ENCODE results near the gene PANX2.

The PANX2 gene

DNA sequence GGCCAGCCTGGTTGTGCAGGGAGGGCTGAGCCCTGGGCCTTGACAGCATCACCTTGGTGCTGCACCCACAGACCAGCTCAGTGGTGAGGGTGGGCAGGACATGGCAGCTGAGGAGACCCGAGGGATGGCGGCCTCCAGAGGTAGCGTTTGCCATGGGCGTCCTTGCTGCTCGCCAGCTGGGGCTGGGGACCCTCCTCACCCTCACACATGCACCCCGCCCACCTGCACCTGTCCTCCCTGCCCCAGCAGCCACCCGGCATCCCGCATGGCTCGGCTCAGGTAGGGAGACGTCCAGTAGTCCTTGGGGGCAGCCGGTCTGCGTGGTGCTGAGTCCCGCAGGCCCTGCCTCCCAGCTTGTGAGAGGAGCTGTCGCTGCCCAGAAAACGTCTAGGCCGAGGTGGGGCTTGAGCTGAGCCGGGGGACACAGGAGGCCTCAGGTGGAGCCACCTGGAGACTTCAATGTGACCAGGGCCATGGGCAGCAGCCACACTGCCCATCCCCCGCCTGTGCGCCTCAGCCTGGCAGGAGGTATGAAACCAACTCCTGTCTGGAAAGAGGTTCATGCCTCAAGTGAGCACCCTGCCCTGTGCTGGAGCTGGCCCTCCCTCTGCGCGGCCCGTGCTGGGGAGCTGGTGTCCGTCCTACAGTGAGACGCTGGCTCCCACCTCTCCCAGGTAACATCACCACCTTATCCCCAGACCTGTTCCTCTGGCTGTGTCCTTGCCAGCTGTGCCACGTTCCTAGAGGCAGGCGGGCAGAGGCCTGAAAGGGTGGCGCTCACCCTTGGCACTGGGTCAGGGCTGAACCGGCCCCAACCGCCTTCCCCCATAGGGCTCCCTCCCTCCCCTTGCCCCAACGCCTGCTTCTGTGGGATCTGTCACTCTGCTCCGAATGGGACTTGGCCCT, 11.9 kb downstream of the PANX2 start:
- in situ Hi-C loops (cut with MboI; ENCODE audit: low sequenced_read_pairs): no loop called here

DNA sequence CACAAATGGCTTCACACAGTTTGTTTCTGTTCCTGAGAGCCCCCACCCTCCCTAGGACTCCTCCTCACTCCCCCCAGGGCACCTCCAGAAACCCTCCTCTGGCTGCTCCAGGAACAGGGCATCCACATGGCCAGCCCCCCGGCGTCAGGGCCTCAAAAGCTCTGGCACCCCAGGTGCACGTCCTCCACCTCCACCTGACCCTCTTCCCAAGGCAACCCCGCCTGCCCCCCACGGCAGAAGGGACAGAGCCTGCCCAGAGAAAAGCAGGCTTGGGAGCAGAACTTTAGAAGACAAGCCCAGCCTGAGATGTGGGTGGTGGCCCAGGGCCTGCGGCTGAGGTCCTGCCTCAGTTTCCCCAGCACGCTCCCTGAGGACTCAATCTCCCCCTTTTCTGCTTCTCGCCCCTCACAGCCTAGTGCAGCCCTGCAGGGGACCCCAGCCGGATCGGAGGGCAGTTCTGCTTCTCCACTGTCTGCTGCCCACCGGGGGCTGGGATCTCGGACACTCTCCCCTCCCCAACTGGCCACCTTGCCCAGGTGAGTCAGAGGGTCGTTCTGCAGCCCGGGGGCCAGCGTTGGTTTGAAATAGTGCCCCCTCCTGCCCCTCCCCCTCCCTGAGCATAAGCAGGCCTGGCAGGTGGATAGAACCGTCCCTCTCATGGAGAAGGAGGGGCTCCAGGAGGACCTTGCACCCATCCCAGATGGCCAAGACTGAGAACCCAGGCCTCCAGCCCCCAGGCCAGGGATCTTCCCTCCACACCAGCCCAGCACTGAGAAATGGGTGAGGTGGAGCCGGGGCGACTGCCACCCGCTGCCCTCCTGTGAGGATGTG, 12.8 kb downstream of the PANX2 start:
- in situ Hi-C loops (cut with MboI; ENCODE audit: low sequenced_read_pairs): no loop called here

DNA sequence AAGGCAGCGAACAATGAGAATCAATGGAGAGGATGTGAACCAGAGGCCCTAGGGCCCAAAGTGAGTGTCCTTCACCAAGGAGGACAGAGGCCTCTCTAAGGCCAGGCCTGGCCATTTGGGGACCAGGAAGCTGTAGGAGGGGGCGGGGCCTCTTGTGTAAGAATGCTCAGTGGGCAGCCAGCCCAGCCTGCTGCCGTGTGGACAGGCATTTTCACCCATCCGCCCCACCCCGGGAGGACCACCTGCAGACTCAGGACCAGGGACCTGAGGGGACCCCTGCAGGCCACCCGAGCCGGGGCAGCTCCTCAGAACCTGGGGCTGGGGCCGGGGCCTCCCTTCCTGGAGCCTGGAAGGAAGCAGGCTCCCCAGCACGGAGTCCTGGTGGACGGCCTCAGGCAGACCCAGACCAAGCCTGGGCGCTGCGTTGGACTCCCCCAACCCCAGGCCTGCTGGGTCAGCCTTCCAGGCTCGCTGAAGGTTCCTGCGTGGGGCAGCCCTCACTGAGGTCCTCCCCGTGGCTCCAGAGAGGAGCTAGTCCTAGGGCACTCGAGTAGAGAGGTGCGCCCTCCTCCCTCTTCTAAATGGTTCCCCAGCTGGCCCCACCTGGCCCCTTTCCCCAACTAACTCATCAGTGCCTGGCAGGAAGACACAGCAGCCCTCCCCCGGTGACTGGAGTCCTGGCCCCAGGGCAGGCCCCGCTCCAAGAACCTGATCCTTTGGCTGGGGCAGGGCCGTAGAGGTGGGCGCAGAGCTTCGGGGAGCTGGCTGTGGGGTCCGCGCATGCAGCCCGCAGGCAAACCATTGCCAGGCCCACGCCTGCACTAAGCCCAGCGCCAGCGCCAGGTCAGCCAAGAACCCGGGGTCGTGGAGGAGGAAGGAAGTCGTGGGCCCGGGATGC, 13.7 kb downstream of the PANX2 start:
- in situ Hi-C loops (cut with MboI; ENCODE audit: low sequenced_read_pairs): no loop called here

DNA sequence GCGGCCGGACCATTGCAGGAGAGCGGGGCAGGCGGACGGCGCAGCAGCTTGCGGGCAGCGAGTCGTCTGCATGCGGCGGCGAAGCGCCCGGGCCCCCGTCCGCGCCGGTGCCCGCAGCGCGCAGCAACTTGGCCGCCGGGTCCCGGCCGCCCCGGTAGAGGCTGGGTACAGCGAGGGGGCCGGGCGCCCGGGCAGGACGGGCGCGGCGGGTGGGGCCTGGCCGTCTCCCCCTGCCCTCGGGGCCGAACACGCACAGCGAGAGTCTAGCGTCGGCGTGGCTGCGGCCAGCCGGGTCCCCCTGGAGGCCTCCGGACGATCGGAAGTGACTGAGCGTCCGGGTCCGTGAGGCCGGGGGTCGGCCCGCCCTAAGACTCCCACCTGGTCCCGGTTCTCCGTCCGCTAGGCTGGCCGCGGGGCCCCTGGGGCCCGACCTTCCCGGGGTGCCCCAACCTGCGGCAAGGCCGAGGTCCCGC, 14.4 kb downstream of the PANX2 start:
- in situ Hi-C loops (cut with MboI; ENCODE audit: low sequenced_read_pairs): no loop called here

DNA sequence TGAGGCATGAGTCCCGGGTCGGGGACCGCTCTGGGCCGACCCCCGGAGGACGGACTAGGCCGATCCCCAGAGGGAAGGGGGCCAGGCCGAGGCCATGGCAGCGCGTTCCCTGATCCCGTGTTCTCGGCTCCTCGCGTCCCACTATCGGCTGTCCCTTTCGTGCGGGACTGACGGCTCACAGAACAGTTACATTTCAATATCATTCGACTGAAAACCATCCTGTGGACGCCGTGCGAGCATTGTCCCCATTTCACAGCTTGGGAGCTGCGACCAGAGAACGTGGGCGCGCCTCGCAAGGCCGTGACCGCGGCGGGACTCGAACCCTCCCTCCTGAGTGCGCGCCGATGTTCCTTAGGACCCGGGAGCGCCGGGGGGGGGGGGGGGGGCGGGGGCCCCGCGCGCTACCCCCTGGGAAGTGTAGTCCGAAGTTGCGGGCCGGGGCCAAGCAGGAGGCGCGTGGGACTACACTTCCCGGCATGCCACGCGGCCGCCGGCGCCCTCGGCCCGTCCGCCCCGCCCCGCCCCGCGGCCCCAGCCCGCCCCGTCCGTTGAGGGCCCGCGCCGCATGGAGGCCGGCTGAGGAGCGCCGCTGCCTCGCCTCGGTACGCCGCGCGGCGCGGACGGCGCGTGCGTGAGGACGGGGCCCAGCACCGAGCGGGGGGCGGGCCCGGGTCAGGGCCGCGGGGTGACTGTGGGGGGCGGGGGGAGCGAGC, 15.0 kb downstream of the PANX2 start, which contains the start of gene TRABD:
TSS of gene TRABD (plus strand) at position 539 of the 713 bp plus-strand sequence. CDS start 7,148 bp downstream, outside the sequence.
- in situ Hi-C loops (cut with MboI; ENCODE audit: low sequenced_read_pairs): no loop called here

DNA sequence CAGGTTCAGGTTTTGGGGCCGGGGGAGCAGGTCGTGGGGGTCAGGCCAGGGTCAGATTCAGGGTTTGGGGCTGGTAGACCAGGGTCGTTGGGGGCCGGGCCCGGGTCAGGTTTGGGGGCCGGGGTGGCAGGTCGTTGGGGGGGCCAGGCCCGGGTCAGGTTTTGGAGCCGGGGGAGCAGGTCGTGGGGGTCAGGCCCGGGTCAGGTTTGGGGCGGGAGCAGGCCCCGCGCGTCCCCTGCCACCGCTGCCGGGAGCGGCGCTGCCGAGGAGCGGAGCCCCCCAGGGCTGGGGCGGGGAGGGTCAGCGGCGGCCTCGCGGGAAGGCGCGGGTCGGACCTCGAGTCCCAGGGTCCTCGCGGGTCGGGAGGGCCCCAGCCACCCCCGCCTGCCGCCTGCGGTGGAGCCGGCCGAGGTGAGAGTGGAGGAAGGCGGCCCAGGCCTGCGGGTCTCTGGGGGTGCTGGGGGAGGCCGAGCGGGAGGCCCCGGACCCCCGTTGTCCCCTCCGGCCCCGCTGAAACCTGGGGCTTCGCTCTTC, 15.7 kb downstream of the PANX2 start:
- in situ Hi-C loops (cut with MboI; ENCODE audit: low sequenced_read_pairs): no loop called here

DNA sequence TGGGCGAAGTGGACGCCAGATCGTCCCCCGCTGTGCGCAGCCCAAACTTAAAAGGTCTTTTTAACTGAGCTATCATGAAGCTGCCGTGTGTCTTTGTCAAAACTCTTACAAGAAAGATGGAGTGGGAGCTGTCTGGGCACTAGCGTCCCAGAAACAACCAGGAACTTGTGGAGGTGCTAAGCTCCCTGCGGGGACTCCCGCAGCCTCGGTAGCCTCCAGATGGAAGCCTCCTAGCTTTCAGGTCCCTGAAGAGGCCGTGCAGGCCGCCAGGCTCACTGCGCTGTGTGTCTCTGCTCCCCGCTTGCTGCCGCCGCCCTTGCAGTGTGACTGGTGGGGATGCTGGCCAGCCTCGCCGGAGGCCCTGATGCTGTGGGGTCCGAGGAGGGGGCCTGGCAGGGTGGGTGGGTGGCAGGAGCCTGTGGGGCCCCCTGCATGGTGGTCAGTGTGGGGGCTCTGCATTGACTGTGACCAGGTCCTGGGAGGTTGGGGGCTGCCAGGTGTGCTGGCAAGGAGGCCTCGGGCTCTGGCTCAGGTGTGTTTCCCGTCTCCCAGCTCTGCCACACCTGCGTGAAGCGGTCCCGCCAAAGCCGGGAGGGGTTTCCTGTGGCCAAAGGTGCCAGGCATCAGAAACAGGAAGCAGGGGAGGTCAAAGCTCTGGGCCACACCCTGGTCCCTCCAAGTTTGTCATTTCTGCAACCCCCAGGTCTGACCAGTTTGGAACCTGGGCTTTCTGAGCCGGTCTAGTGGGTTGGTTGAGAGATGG, 16.4 kb downstream of the PANX2 start:
- in situ Hi-C loops (cut with MboI; ENCODE audit: low sequenced_read_pairs): no loop called here

DNA sequence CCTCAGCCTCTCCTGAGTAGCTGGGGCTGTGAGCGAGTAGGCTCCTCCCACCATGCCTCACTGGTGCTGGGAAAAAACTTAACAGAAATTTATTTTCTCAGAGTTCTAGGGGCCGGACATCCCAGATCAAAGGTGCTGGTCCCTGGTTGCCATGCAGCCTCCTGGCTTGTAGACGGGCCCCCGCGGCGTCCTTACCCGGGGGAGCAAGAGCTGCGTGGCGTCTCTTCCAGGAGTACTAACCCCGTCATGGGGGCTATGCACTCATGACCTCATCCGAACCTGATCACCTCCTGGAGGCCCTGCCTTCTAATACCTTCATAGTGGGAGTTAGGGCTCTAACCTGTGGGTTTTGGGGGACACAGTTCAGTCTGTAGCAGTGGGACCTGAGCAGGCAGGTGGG, 17.8 kb downstream of the PANX2 start:
- in situ Hi-C loops (cut with MboI; ENCODE audit: low sequenced_read_pairs): no loop called here

DNA sequence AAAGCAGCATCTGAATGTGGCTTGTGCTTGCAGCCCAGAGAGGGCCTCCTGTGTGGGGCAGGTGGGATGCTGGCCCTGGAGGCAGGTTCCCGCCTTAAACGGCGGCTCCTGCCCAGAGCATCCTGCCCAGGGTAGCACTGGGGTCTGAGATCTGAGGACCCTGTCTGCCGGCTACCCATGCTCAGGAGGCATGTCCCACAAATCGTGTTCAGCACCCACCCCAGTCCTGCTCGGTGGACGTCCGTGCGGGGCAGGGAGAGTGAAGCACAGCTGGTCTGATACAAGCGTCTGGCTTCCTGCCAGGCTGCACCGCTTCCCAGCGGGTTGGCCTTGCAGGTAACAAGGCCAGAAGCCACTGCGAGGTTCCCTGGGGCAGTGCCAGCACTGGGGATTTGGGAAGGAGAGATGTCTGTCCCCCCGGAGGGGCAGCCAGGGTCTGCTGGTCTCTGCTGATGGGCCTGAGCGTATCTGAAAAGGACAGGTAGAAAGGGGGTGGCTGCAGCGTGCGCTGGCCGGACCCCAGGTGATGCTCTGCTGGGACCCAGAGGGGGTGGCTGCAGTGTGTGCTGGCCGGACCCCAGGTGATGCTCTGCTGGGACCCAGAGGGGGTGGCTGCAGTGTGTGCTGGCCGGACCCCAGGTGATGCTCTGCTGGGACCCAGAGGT, 18.8 kb downstream of the PANX2 start:
- in situ Hi-C loops (cut with MboI; ENCODE audit: low sequenced_read_pairs): no loop called here

DNA sequence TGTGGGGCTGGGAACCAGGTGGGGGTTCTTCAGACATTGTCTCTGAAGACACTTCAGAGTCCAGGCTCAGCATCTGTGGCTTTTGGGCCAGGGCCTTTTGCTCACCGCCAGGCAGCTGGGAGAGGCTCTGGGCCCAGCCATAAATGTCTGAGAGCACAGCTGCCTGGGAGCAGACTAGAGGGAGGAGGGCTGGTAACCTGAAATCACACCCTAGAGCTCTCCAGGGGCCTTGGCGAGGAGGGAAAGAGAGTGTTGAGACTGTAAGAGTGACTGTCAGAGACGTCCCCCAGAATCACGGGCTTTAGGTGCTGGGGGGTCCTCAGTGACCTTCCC, 19.3 kb downstream of the PANX2 start:
- in situ Hi-C loops (cut with MboI; ENCODE audit: low sequenced_read_pairs): no loop called here

DNA sequence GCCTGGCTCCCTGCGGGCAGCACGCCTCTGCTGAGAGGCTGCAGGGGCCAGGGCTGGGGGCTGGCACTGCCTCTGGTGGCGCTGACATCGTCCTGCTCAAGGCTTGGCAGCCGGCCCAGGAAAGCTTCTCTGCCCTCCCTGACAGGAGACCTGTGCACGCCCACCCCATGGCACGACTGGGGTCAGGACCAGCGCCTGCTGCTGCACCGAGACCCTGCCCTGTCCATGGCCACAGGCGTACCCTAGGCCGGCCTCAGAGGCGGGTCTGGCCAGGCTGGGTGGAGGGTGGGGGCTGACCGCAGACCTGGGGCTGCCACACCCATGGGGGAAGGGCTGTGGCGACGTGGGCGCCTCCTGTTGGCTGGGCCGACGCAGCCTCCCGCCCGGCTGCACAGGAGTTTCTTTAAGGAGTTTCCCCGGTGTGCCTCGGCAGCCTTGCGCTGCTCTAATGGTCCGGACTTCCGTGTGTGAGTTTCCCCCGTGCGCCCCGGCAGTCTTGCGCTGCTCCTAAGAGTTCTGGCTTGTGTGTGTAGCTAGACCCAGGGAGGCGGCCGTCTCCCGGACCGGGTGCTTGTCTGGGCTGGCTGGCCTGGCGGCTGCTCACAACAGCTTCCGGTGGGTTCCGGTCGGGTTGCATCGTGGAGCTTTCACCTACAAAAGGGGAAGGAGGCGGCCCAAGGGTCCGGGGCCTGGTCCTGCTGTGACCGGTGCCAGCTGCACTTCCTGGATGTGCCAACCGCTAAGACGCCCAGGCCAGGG, 19.8 kb downstream of the PANX2 start:
- in situ Hi-C loops (cut with MboI; ENCODE audit: low sequenced_read_pairs): no loop called here

DNA sequence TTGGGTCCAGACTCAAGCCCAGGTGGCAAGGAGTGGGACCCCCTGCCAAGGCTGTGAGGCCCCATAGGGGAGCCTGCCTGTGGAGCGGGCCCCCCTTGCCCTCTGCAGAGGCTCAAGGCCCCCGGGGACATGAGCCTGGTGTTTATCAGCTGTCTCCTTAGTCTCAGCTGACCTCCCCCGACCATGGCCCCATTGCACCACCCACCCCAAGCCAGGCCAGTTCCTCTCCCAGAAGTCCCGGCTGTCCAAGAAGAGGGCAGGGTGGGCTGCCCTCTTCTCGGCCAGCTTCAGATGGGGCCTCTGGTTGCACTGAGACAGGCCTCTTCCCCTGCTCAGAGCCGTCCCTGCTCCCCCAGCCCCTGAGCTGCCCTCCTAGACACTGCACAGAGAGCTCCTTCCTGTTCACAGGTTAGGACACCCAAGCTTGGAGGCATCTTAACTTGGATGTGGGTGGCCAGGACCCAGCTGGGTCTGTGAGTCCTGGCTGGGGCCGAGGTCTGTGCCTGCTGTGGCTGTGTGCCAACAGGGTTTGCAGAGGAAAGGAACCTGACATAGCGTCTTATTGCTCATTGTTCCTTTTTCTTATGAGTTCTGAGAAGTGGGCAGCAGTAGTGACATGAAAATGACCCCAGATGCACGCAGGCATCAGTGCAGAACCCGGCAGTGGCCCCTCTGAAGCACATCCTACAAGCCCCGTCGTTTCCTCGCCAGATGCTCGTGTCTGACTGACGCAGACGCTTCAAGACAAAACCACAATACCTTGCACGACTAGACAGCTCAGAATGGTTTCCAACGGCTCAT, 20.6 kb downstream of the PANX2 start:
- in situ Hi-C loops (cut with MboI; ENCODE audit: low sequenced_read_pairs): no loop called here

DNA sequence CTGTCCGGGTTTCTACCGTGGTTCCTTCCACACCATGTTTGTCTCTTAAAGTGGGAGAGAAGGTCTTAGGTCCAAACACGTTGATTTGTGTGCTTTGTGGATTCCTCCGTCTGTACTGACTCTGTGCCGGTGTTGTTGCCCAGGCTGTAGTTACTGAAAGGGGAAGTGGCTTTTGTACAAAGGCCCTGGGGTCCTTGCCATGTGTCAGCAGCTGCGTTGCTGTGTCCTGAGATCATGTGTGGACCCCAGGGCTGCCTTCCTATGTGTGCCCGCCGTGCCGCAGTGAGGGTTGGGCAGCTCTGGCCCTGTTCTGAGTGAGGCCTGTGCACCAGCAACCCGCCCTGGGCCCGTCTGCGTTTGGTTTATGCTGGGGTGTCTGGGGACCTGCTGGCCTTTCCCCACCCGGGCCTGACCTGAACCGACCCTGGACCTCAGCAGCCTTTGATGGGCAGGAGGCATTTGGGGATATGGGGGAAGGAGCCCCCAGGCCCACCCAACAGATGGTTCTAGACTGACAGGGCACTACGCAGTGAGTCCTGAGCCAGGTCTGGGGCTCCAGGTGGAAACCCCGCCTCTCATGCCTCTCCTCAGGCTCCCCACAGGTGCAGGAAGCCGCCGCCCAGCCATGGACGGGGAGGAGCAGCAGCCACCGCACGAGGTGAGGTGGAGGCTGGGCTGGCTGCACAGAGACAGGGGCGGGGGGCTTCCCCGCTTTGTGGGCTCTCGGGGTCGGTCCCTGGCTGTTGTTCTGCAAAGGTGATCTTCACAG, 22.1 kb downstream of the PANX2 start:
- in situ Hi-C loops (cut with MboI; ENCODE audit: low sequenced_read_pairs): no loop called here

DNA sequence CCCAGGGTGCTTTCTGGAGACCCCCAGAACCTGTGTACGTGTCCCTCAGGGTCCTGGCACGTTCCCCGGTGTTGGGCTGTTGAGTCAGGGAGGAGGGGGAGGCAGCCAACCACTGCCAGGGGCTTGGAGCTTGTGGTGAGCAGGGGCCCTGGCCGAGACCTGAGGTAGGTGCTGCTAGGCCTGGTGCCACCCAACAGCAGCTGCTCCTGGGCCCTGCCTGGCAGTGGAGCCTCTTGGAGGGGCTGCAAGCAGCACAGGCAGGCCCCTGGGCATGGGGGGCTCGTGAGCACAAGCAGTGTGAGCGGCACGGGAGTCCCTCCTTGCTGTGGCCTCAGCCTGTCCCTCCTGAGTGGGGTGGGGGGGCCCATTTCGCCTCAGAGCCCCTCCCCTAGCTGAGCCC, 23.1 kb downstream of the PANX2 start:
- in situ Hi-C loops (cut with MboI; ENCODE audit: low sequenced_read_pairs): no loop called here

DNA sequence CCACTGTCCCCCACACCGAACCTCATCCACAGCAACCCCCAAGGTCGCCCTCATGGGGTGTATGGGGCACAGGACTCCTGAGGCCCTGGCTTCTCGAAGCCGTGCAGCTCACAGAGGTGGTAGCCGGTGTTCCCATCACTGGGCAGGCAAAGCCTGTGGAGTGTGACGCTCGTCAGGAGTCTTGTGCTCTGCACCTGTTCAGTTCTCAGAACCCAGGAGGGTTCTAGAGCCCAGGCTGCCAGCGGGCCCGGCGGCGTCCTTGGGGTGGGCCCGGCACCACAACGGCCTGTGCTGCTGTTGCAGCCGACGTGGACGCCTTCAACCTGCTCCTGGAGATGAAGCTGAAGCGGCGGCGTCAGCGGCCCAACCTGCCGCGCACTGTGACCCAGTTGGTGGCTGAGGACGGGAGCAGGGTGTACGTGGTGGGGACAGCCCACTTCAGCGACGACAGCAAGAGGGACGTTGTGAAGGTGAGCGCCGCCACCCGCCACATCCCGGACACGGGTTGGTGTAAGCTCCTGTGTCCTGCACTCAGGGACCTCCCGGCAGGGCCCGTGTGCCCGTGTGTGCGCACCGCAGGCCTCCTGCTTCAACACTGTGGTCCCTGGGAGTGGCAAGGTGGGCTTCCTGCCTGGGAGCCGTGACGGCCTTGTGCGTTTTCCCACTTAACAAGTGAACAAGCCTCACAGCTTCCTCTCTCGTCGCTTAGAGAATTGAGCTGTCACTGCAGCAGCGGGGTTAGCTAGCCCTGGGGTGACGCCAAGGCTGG, 23.7 kb downstream of the PANX2 start:
- in situ Hi-C loops (cut with MboI; ENCODE audit: low sequenced_read_pairs): no loop called here

DNA sequence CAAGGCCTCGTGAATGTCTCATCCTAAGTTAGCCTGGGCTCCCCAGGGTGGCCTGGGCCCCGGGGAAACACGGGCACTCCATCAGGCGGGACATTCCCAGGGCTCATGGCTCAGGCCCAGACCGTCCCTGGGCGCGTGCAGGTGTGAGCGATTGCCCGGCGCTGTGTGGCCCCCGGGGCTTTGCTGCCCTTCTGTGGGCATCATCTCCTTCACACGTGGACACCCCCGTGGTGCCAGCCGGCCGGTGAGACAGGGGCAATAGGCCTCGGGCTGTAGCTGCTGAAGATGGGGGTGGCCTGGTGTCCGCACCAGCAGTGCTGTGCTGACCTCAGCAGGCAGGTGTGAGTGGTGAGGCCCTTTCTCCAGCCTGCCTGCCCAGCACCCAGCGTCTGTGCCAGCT, 25.7 kb downstream of the PANX2 start:
- in situ Hi-C loops (cut with MboI; ENCODE audit: low sequenced_read_pairs): no loop called here
